Fibroblast of pulmonary artery (primary cell): ENCODE data around the gene ANKRD30B.
"Not testable (repeated sequence)": the region's sequence is repeated elsewhere in the genome, so short reads cannot be mapped to it uniquely, and the experiment has no call there.

Source experiments
- DNase-seq: peaks from one replicate; pipeline ENCODE4 v3.0.0-alpha.2; 2010; ENCODE audit warnings: low read depth
- H3K4me3 ChIP-seq: replicated peaks from 2 replicates; pipeline ENCODE4 v1.5.1; 2011; ENCODE audit warnings: low read depth, mild to moderate bottlenecking, control low read depth, low read length, moderate library complexity
- CTCF ChIP-seq: IDR thresholded peaks from 2 replicates; pipeline ENCODE4 v1.5.1; 2011; ENCODE audit warnings: mild to moderate bottlenecking, control low read depth, low read length, inconsistent platforms; ENCODE audit errors: missing control alignments

Gene ANKRD30B

GRCh38 chr18:14768241-14768640, 20.3 kb downstream of the ANKRD30B start:
- DNase-seq = no peak
- TF ChIP-seq CTCF = no peak

DNA sequence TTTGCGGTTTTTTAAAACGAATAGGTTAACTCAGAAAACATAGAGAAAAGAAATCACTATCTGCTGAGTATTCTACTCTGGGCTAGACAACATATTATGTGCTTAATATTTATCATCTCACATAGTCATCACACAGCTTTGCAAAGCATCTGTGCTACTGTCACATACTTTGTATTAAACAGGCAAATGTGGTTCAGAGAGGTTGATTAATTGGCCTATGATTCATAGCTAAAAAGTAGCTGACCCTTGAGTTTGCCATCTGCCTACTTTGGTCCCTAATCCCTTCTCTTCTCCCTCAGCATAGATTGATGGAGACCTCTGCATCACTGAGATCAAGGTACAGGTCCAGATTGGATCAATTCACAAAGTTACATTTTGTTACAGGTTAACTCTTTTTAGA, 21.4 kb downstream of the ANKRD30B start:
- no peak for TF ChIP-seq CTCF
- H3K4me3 ChIP-seq = no peak overlapping the region
- DNase-seq = no peak

More at GRCh38 chr18:14768241-14768640, 20.3 kb downstream of the ANKRD30B start:
- H3K4me3 ChIP-seq = no peak overlapping the region

DNA sequence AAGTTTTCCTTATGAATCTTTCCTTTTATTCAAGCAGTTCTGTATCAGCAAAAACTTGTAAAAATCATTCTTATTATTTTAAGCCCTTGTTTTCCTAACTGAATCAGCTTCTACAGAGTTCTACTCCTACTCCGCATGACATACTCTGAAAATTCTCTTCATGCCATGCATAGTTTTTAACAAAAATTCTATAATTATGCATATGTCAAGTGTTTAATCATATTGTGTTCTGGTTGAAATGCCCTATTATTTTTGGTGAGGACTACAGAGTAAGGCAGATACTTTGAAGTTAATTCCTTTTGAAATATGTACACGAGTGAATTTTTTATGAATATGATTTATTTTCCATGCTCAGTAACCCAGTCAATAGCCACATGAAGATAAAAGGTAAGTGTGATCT, 28.8 kb downstream of the ANKRD30B start:
- no peak overlapping the region for H3K4me3 ChIP-seq
- no peak for DNase-seq
- no peak for TF ChIP-seq CTCF

GRCh38 chr18:14781671-14782070, 33.7 kb downstream of the ANKRD30B start:
- no peak for DNase-seq
- no peak for TF ChIP-seq CTCF
- H3K4me3 ChIP-seq = no peak overlapping the region

- no peak for TF ChIP-seq CTCF
- H3K4me3 ChIP-seq = no peak overlapping the region
- DNase-seq = no peak
Observed at GRCh38 chr18:14784133-14784532, 36.2 kb downstream of the ANKRD30B start.

DNA sequence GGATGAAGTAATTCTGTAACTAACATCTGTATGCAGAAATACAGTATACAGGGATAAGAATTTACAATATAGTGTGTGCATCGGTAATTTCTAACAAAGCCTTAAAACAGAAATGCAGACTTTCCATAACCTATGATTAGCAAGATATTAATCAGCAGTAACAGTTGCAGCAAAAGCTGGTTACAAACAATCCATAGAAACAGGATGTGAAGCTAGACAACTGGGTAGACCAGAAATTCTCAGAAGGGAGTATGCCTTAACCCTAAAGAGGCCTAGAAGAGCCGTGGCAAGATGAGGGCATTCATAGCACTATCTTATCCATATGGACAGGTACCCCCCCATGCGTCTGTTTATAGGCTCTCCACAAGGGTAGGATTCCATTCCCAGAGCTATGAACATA, 48.9 kb downstream of the ANKRD30B start:
- DNase-seq, H3K4me3 ChIP-seq: not testable (repeated sequence)

DNA sequence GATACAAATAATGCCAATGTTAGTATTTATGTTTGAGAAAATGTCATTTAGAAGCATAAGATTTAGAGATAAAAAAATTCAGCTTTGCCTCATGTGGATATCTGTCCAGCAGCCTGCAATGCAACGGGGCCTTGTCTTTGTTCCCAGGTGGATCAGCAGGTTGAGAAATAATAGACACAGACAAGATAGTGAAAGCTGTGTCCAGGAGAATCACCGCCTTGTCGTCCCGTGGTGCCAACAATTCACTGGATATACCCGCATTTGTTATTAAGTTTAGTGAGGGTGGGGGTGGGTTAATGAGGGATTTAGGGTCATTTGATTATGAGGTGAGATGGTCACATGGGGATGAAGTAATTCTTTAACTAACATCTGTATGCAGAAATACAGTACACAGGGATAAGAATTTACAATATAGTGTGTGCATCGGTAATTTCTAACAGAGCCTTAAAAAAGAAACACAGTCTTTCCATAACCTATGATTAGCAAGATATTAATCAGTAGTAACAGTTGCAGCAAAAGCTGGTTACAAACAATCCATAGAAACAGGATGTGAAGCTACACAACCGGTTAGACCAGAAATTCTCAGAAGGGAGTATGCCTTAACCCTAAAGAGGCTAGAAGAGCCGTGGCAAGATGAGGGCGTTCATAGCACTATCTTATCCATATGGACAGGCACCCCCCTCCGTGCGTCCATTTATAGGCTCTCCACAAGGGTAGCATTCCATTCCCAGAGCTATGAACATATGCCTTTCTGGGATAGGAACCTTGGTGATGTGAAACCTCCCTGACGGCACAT, 50.2 kb downstream of the ANKRD30B start:
- DNase-seq = not testable (repeated sequence)

GRCh38 chr18:14811081-14811480, 63.1 kb downstream of the ANKRD30B start:
- not testable (repeated sequence) for DNase-seq, H3K4me3 ChIP-seq

More for the DNA sequence above, 50.2 kb downstream of the ANKRD30B start:
- not testable (repeated sequence) for H3K4me3 ChIP-seq

- H3K4me3 ChIP-seq, DNase-seq: not testable (repeated sequence)
Observed at GRCh38 chr18:14826972-14827632, 79.1 kb downstream of the ANKRD30B start.

DNA sequence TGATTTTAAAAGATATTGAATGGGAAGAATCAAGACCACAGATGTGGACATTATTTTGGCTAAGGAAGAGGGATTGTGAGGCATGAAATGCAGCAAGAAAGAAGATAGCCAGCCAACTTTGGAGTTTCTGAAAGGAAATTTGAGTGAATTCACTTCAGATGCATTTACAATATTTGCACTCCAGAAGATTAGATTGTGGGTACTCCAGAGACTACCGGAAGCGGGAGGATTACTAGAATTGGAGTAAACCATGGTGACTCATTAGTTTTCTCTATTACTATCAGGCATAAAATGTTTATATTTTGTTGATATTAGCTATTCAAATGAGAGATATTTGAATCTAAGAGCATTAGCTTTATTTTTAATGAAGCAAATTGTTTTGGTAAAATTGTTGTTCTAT, 93.6 kb downstream of the ANKRD30B start:
- not testable (repeated sequence) for DNase-seq

GRCh38 chr18:14851533-14851932, 103.6 kb downstream of the ANKRD30B start:
- not testable (repeated sequence) for DNase-seq

More for the DNA sequence above, 93.6 kb downstream of the ANKRD30B start:
- not testable (repeated sequence) for H3K4me3 ChIP-seq

DNA sequence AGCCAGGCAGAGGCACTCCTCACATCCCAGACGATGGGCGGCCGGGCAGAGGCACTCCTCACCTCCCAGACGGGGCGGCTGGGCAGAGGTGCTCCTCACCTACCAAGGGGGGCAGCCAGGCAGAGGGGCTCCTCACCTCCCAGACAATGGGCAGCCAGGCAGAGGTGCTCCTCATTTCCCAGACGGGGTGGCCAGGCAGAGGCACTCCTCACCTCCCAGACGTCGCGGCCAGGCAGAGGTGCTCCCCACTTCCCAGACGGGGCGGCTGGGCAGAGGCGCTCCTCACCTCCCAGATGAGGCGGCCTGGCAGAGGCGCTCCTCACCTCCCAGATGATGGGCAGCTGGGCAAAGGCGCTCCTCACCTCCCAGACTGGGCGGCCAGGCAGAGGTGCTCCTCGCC, 107.7 kb downstream of the ANKRD30B start:
- not testable (repeated sequence) for H3K4me3 ChIP-seq, DNase-seq

More at GRCh38 chr18:14851533-14851932, 103.6 kb downstream of the ANKRD30B start:
- H3K4me3 ChIP-seq = not testable (repeated sequence)

DNA sequence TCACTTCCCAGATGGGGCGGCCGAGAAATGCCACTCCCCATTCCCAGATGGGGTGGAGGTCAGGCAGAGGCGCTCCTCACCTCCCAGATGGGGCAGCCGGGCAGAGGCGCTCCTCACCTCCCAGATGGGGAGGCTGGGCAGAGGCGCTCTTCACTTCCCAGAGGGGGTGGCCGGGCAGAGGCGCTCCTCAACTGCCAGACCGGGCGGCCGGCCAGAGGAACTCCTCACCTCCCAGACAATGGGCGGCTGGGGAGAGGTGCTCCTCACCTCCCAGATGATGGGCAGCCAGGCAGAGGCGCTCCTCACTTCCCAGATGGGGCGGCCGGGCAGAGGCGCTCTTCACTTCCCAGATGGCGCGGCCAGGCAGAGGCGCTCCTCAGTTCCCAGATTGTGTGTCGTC, 108.3 kb downstream of the ANKRD30B start:
- not testable (repeated sequence) for H3K4me3 ChIP-seq, DNase-seq
